AG09309 (cell line): ENCODE results near the gene FOXO6.

Experiments used
- DNase-seq: peaks from one replicate; pipeline ENCODE4 v3.0.0-alpha.2; 2010; ENCODE audit warnings: low read depth
- H3K4me3 ChIP-seq: 2 replicates; pipeline ENCODE4 v1.5.1; 2011; ENCODE audit warnings: mild to moderate bottlenecking, low read depth, low read length, moderate library complexity; ENCODE audit not compliant: control insufficient read depth
- TF ChIP-seq, protein P1 (sequence below): IDR thresholded peaks from 2 replicates; pipeline ENCODE4 v1.5.1; 2011; ENCODE audit warnings: mild to moderate bottlenecking, low read depth, low read length, inconsistent platforms; ENCODE audit not compliant: insufficient read depth, control insufficient read depth; ENCODE audit errors: missing control alignments

FOXO6 gene

DNA sequence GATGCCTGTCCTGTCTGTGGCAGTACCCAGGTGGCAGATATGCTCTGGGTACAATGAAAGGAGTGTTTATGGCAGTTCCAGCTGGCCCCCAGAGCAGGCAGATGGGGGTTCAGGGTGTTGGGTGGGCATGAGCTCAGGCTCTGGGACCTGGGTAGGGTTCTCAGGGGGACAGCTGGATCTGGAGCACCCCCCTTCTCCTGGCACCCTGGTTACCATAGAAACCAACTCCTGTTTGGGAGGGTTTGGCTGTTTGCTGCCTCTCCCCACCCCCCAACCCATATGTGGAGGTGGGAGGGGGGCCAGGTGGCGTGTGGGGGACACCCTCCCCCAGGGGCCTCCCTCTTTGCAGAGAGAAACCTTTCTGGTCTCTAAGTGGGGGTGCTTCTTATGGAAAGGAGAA is 7.1 kb downstream of the FOXO6 start:
- H3K4me3 ChIP-seq: no peak overlapping the region
- DNase-seq: no peak
- TF ChIP-seq, protein P1, sequence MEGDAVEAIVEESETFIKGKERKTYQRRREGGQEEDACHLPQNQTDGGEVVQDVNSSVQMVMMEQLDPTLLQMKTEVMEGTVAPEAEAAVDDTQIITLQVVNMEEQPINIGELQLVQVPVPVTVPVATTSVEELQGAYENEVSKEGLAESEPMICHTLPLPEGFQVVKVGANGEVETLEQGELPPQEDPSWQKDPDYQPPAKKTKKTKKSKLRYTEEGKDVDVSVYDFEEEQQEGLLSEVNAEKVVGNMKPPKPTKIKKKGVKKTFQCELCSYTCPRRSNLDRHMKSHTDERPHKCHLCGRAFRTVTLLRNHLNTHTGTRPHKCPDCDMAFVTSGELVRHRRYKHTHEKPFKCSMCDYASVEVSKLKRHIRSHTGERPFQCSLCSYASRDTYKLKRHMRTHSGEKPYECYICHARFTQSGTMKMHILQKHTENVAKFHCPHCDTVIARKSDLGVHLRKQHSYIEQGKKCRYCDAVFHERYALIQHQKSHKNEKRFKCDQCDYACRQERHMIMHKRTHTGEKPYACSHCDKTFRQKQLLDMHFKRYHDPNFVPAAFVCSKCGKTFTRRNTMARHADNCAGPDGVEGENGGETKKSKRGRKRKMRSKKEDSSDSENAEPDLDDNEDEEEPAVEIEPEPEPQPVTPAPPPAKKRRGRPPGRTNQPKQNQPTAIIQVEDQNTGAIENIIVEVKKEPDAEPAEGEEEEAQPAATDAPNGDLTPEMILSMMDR: no peak

DNA sequence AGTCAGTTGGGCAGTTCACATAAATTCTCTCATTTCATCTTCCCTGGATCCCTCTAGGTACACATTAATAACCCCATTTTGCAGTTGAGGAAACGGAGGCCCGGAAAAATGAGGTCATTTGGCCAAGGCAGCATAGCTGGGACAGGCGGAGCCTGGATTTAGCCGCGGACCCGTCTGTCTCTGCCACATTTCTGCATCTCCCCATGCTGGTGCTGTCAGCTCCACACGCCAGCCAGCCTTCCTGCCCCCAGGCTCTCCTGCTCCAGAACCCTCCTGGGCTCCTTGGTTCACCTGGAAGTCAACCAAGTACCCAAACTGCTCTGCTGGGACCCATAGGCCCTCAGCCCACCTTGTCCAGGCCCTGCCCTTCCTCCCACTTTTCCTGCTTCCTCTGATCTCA is 7.6 kb downstream of the FOXO6 start:
- TF ChIP-seq, protein P1: no peak
- H3K4me3 ChIP-seq: no peak overlapping the region
- DNase-seq: no peak

DNA sequence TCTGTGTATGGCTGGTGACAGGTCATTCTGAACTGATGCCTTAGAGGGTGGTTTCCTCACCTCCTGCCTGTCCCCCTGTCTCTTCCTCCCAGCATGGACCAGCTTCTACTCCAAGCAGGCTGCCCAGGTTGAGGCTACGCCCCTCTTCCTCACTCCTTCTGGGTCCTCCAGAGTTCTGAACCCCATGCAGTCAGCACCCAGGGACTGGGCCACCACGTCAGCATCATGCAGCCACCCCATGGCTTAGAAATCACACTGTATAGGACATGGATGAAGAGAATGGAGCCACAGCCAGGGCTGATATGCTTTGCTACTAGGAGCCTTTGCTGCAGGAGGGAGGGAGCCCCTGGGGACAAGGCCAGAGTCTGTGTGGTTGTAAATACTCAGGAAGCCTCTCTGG is 8.3 kb downstream of the FOXO6 start:
- TF ChIP-seq, protein P1: no peak
- no peak overlapping the region for H3K4me3 ChIP-seq
- no peak for DNase-seq

DNA sequence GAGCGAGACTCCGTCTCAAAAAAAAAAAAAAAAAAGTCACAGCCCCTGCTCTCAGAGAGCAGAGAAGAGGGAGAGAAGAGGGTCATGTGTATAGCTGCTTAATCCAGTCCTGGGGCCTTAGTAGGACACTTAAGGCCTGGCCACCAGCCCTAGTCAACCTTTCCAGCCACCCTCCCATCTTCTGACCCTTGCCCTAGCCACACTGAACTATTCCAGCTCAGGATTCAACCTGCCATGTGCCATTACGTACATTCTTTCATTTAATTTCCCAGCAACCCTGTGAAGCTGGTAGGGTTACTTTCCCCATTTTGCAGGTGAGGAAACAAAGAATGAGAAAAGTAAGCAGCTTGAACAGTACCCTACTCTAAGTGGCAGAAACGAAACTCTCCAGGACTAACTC is 9.0 kb downstream of the FOXO6 start:
- H3K4me3 ChIP-seq: no peak overlapping the region
- TF ChIP-seq, protein P1: no peak
- DNase-seq: no peak

DNA sequence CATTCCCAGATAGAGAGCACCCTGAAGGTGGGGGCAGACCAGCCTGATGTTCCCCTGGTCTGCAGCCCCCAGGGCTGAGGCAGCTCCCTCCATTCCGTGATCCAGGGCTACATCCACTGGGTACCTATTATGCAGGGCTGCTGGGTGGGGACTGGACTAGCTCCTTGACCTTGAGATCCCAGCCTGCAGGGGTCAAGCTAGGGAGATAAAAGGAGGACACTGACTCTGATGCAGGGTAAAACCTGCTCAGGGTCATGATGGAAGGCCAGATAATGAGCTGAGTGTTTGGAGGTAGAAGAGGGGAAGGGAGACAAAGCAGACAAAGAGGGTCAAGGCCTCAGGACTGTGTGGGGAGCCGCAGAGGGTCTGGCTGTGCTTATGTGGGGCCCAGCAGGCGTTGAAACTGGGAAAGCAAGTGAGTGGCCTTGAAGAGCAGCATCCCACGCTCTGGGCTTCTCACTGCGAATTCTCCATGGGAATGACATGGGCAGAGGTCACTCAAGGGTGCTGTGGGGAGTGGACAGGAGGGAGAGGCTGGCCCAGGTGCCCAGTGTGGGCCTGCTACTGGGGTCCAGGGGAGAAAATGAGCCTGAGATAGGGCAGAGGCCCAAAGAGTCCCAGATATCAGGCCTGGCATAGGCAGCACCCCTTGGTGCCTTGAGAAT is 9.7 kb downstream of the FOXO6 start:
- no peak overlapping the region for H3K4me3 ChIP-seq
- DNase-seq: no peak
- TF ChIP-seq, protein P1: no peak

DNA sequence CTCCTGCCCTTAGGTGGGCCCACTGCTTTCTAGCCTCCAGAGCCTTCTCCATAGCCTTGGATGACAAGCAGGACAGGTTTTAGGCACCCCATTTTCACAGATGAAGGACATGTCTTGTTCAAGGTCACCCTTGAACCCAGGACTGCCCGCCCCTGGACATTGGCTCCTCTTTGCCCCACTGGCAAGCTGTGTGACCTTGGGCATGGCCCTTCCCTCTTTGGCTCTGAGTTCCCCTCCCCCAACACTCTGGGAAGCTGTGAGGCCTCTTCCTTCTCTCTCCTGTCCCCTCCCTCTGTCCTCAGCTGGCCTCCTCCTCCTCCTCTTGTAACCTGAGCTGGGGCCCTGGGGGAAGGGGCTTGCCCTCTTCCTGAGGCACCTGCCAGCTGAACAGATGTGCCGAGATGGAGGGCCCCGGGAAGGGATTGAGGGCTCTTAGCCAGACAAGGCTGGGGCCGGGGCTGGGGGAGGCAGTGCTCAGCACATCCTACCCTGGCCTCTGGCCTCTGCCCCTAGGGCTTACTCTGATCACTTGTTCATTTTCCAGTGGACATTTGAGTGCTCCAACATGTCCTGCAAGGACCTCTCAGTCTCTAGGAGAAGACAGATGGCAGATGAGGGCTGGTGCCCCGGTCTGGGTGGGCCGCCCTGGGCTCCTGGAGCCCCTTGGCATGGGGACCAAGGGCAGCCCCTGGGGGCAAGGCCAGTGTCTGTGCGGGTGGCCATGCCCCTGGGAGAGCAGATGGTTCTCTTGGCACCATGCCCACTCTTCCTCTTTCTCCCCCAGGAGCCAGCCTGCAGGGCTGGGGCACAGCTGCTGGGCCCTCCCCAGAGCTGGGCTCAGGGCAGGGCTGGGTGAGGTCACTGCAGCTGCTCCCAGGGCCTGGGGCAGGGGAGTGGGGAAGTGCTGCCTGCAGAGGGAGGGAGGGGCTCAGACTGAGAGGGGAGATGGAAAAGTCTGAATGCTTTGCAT is 10.7 kb downstream of the FOXO6 start:
- DNase-seq: no peak
- TF ChIP-seq, protein P1: no peak
- no peak overlapping the region for H3K4me3 ChIP-seq
